B cell (primary cell): ENCODE results near the gene NDUFB10. TPM values are rescaled to one million over a fixed set of nuclear protein-coding genes. Genes with fewer than 3 reads are reported as not detected.

ENCODE experiments used
- ATAC-seq: fragments of 200-7000 bp; cut with Tn5 transposase; one replicate; pipeline ENCODE4 v1.10.0; 2021; ENCODE audit warnings: low read depth, mild to moderate bottlenecking, moderate number of reproducible peaks, moderate library complexity
- CTCF ChIA-PET: fragments of 350-600 bp; sonication (Branson Sonifier 250); formaldehyde crosslinking; loops from one replicate; lab custom pipeline; 2021; ENCODE audit warnings: antibody characterized with exemption, inconsistent platforms; lab: Charles Lee
- POLR2A ChIA-PET: fragments of 350-600 bp; sonication (Branson Sonifier 250); formaldehyde crosslinking; loops from one replicate; lab custom pipeline; 2021; ENCODE audit warnings: antibody characterized with exemption; lab: Charles Lee
- DNase-seq: peaks from one replicate; pipeline ENCODE4 v3.0.0; 2013
- H2AFZ ChIP-seq: 2 replicates; pipeline ENCODE4 v1.6.1; 2012; ENCODE audit warnings: mild to moderate bottlenecking, low read depth, low read length; ENCODE audit not compliant: insufficient read depth, poor library complexity, severe bottlenecking
- H3K27ac ChIP-seq, 2 donors: 1 replicate in 1 of 2; 2 replicates in 1 of 2; pipeline ENCODE4 v1.5.1; 2012 to 2013; ENCODE audit warnings: low read length in 2 of 2, mild to moderate bottlenecking in 2 of 2, moderate library complexity in 1 of 2
- H3K27me3 ChIP-seq, 4 experiments: fragments of 200-600 bp in 1 of 4; sonication (generic) in 1 of 4; replicated peaks in 1 of 4; 1 replicate in 2 of 4; 2 replicates in 2 of 4; pipeline versions ENCODE4 v1.6.1 to v1.7.0; 2013 to 2016; ENCODE audit warnings: low read length in 3 of 4, mild to moderate bottlenecking in 2 of 4, mixed read lengths in 1 of 4, moderate library complexity in 1 of 4; ENCODE audit not compliant: insufficient read depth in 4 of 4, control insufficient read depth in 3 of 4; ENCODE audit errors: control extremely low read depth in 1 of 4
- H3K36me3 ChIP-seq, 2 experiments: replicated peaks in 1 of 2; 1 replicate in 1 of 2; 2 replicates in 1 of 2; pipeline versions ENCODE4 v1.6.1 to v1.7.1; 2013; ENCODE audit warnings: low read length in 1 of 2; ENCODE audit not compliant: insufficient read depth in 2 of 2, control insufficient read depth in 1 of 2; ENCODE audit errors: control extremely low read depth in 1 of 2, extremely low read depth in 1 of 2
- H3K4me1 ChIP-seq, 2 donors: fragments of 200-600 bp in 1 of 2; sonication (generic) in 1 of 2; 1 replicate in 1 of 2; 2 replicates in 1 of 2; pipeline versions ENCODE4 v1.5.1 to v1.6.1; 2013 to 2017; ENCODE audit warnings: low read length in 2 of 2; ENCODE audit not compliant: control insufficient read depth in 2 of 2, insufficient read depth in 2 of 2
- H3K4me2 ChIP-seq: replicated peaks from 2 replicates; pipeline ENCODE3; 2012; ENCODE audit warnings: mild to moderate bottlenecking, low read depth, low read length; ENCODE audit not compliant: poor library complexity, severe bottlenecking
- H3K4me3 ChIP-seq, 5 experiments: fragments of 200-600 bp in 1 of 5; sonication (generic) in 1 of 5; 1 replicate in 3 of 5; 2 replicates in 2 of 5; pipeline versions ENCODE4 v1.5.1 to v1.7.0; 2011 to 2016; ENCODE audit warnings: low read length in 4 of 5, mild to moderate bottlenecking in 4 of 5, low read depth in 2 of 5, control low read depth in 1 of 5, moderate library complexity in 1 of 5; ENCODE audit not compliant: insufficient read depth in 1 of 5; ENCODE audit errors: control extremely low read depth in 1 of 5, extremely low read depth in 1 of 5
- H3K79me2 ChIP-seq: fragments of 200-600 bp; sonication (generic); one replicate; pipeline ENCODE4 v1.6.0; 2016; ENCODE audit warnings: low read length; ENCODE audit not compliant: control insufficient read depth, insufficient read depth
- H3K9ac ChIP-seq: fragments of 200-600 bp; sonication (generic); 2 replicates; pipeline ENCODE4 v1.6.1; 2017; ENCODE audit warnings: mild to moderate bottlenecking, low read length, moderate library complexity
- H3K9me3 ChIP-seq, 3 donors: one replicate each; pipeline versions ENCODE4 v1.6.1 to v1.7.1; 2013; ENCODE audit warnings: low read length in 2 of 3; ENCODE audit not compliant: control insufficient read depth in 2 of 3, insufficient read depth in 1 of 3; ENCODE audit errors: control extremely low read depth in 1 of 3
- H4K20me1 ChIP-seq: 2 replicates; pipeline ENCODE4 v1.6.0; 2012; ENCODE audit warnings: mild to moderate bottlenecking, low read length; ENCODE audit not compliant: insufficient read depth, control insufficient read depth, poor library complexity, severe bottlenecking
- H3K27ac Mint-ChIP-seq: one replicate; pipeline ENCODE4 v1.8.0; 2021; ENCODE audit warnings: mixed read lengths
- H3K27me3 Mint-ChIP-seq: one replicate; pipeline ENCODE4 v1.8.0; 2021; ENCODE audit warnings: mixed read lengths
- H3K4me1 Mint-ChIP-seq: one replicate; pipeline ENCODE4 v1.8.0; 2021; ENCODE audit warnings: mixed read lengths
- H3K4me3 Mint-ChIP-seq: one replicate; pipeline ENCODE4 v1.8.0; 2021; ENCODE audit warnings: mixed read lengths
- H3K9me3 Mint-ChIP-seq: one replicate; pipeline ENCODE4 v1.8.0; 2022; ENCODE audit warnings: mixed read lengths; ENCODE audit not compliant: insufficient read depth
- EZH2 ChIP-seq: IDR thresholded peaks from 2 replicates; pipeline ENCODE4 v1.6.1; 2012; ENCODE audit warnings: borderline replicate concordance, low read depth, mild to moderate bottlenecking, moderate library complexity, low read length; ENCODE audit not compliant: insufficient read depth, poor library complexity, severe bottlenecking
- WGBS: methylation state at CpG from one replicate; pipeline ENCODE4 v1.1.5; 2013; ENCODE audit warnings: missing lambda C conversion rate; ENCODE audit not compliant: insufficient coverage; 5-methylcytosine and 5-hydroxymethylcytosine counted together
- intact Hi-C: fragments of 100-400 bp; cut with micrococcal nuclease; formaldehyde crosslinking; loops from one replicate; pipeline ENCODE4 v1.10.0; 2022
- polyA plus RNA-seq: library from polyadenylated mRNA; depleted of rRNA; stranded (reverse); fragments of >200 nt; gene quantifications from 2 replicates; pipeline ENCODE4 v1.2.3, GENCODE V29; 2012
- total RNA-seq, 2 donors: library from RNA; stranded (reverse); fragments of 120-200 nt in 1 of 2; gene quantifications; 1 replicate in 1 of 2; 2 replicates in 1 of 2; pipeline versions ENCODE4 v1.2.3 to v1.2.4, GENCODE V29; 2013 to 2022
- TF ChIP-seq, protein P1 (sequence below): fragments of 200-600 bp; IDR thresholded peaks from one replicate; pipeline ENCODE4 v1.8.0; 2022; ENCODE audit warnings: antibody characterized with exemption, mild to moderate bottlenecking

The NDUFB10 gene
- total and polyA plus RNA-seq, 2 donors (not counting 1 experiment from before 2014, with no cell fraction given): 70.4 to 92.6 TPM

DNA sequence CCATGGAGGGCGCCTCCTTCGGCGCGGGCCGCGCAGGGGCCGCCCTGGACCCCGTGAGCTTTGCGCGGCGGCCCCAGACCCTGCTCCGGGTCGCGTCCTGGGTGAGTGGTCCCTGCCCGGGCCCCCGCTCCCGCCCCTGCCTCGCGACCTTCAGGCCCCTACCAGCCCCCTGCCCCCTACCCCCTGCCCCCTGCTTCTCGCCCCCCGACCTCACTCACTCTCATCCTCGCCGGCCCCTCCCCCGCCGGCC lies 30.7 kb downstream of the NDUFB10 start:
- POLR2A ChIA-PET: interaction anchor here (1.1 to 3.0 kb wide), 5 partner anchors 18 to 165 kb away, joined by 3 to 36 read pairs (median 3); partner anchors contain the start of genes RPS2, TBL3 and TRAF7
- 0% methylated on average over 2 of the region's 25 CpGs for WGBS
- H2AFZ ChIP-seq: no peak overlapping the region
- H3K4me1 Mint-ChIP-seq: peaks cover 38% of the 10 kb centered on the region
- H3K9me3 ChIP-seq: peaks cover 0 to 13% (median 0%) of the 10 kb centered on the region in 3 donors
- H3K4me1 ChIP-seq: peaks cover 26 to 40% of the 10 kb centered on the region in 2 donors
- no peak overlapping the region for H3K27ac Mint-ChIP-seq
- H3K36me3 ChIP-seq: peaks cover 0 to 10% of the 10 kb centered on the region in 2 experiments
- no peaks in the 10 kb centered on the region for H3K27me3 ChIP-seq
- no peaks in the 10 kb centered on the region for H3K9me3 Mint-ChIP-seq
- DNase-seq: no peak
- no peaks in the 10 kb centered on the region for H4K20me1 ChIP-seq
- peak overlapping the region in 1 of 2 donors; percentile 92 for H3K27ac ChIP-seq
- CTCF ChIA-PET: no interaction called here
- no peak overlapping the region for H3K4me3 Mint-ChIP-seq
- H3K4me2 ChIP-seq: peak overlapping the region; percentile 100
- no peaks in the 10 kb centered on the region for H3K79me2 ChIP-seq
- no peaks in the 10 kb centered on the region for H3K27me3 Mint-ChIP-seq
- intact Hi-C loops: loop anchor here (2.0 to 10.0 kb wide), 3 partner anchors 25 to 787 kb away; partner anchors contain the start of genes ELOB, MSRB1 and RPS2
- ATAC-seq: no peak
- TF ChIP-seq EZH2: no peak
- TF ChIP-seq, protein P1, sequence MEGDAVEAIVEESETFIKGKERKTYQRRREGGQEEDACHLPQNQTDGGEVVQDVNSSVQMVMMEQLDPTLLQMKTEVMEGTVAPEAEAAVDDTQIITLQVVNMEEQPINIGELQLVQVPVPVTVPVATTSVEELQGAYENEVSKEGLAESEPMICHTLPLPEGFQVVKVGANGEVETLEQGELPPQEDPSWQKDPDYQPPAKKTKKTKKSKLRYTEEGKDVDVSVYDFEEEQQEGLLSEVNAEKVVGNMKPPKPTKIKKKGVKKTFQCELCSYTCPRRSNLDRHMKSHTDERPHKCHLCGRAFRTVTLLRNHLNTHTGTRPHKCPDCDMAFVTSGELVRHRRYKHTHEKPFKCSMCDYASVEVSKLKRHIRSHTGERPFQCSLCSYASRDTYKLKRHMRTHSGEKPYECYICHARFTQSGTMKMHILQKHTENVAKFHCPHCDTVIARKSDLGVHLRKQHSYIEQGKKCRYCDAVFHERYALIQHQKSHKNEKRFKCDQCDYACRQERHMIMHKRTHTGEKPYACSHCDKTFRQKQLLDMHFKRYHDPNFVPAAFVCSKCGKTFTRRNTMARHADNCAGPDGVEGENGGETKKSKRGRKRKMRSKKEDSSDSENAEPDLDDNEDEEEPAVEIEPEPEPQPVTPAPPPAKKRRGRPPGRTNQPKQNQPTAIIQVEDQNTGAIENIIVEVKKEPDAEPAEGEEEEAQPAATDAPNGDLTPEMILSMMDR: no peak
- peak overlapping the region; percentile 90 for H3K9ac ChIP-seq
- H3K4me3 ChIP-seq: peak overlapping the region in 4 of 5 experiments; percentile 65 to 93 (median 69)

DNA sequence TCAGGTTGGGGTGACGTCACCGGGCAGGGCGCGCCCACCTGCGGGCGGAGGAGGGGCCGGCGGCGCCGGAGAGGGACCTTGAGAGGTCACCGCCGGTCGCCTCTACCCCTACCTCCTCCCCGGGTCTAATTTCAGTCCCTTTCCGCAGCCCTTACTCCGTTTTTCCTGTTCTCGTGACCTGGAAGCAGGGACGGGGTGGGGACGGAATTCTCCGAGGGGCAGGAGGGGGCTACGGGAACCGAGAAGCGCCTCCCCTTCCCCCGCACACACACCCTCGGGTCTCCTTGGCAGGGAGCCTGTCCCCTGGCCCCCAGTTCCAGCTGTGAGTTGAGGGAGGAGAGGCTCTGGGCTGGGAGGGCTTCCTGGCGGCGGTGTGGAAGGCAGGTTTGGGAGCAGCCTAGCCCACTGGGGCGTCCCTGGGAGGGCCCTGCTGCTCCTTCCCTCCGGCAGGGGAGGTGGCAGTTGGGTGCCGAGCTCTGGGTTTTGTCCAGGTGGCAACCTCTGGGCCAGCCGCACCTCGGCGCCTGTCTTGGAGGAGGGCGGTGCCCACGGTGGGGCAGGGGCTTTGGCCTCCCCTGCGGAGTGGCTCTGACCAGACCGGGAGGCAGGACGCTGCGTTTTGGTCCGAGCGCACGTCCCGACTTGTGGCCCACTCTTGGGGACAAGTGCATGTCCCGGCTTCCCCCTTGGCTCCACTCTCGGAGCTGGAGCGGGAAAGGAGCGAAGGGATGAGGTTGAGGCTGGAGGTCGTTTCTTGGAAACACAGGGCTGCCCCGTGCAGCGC lies 31.2 kb downstream of the NDUFB10 start:
- peak overlapping the region; percentile 86 to 92 for H3K27ac ChIP-seq
- peak overlapping the region; percentile 91 for H3K4me3 Mint-ChIP-seq
- peaks cover 0 to 13% (median 0%) of the 10 kb centered on the region in 3 donors for H3K9me3 ChIP-seq
- H3K27me3 Mint-ChIP-seq: no peaks in the 10 kb centered on the region
- no peaks in the 10 kb centered on the region for H4K20me1 ChIP-seq
- H3K4me1 Mint-ChIP-seq: peaks cover 34% of the 10 kb centered on the region
- TF ChIP-seq, protein P1: no peak
- peak; percentile 75 for TF ChIP-seq EZH2
- H3K27me3 ChIP-seq: no peaks in the 10 kb centered on the region
- H3K9me3 Mint-ChIP-seq: no peaks in the 10 kb centered on the region
- ATAC-seq (peak; percentile 17), DNase-seq (peak; percentile 78)
- H3K9ac ChIP-seq: peak overlapping the region; percentile 90
- CTCF ChIA-PET: interaction anchor here (0.6 to 5.5 kb wide), 5 partner anchors 14 to 452 kb away, joined by 3 to 32 read pairs (median 4); partner anchors contain the start of gene TRAF7
- H3K4me3 ChIP-seq: peak overlapping the region in 4 of 5 experiments; percentile 65 to 93 (median 69)
- no peaks in the 10 kb centered on the region for H3K79me2 ChIP-seq
- intact Hi-C loops: loop anchor here (1.0 to 10.0 kb wide), 4 partner anchors 7 to 787 kb away; partner anchors contain the start of genes ELOB, MSRB1 and RPS2
- POLR2A ChIA-PET: interaction anchor here (0.7 to 3.0 kb wide), 13 partner anchors 8 to 261 kb away, joined by 3 to 36 read pairs (median 5); partner anchors contain the start of genes ECI1, MSRB1, RNF151 and RPS2
- H2AFZ ChIP-seq: peak overlapping the region; percentile 56
- peaks cover 0 to 7% of the 10 kb centered on the region in 2 experiments for H3K36me3 ChIP-seq
- peaks cover 24 to 35% of the 10 kb centered on the region in 2 donors for H3K4me1 ChIP-seq
- WGBS: 2% methylated on average over 25 of the region's 50 CpGs
- H3K27ac Mint-ChIP-seq: peak overlapping the region; percentile 97
- peak overlapping the region; percentile 100 for H3K4me2 ChIP-seq
